Caco-2 (cell line): Measurements from ENCODE around the gene PALLD. TPM values are rescaled to one million over a fixed set of nuclear protein-coding genes. Genes with fewer than 3 reads are reported as not detected.

Experiments
- BruUV-seq: library from RNA; stranded (reverse); fragments of 400-500 nt; replicated peaks from 2 replicates; lab custom pipeline; 2021; lab: Mats Ljungman, UMichigan
- CTCF ChIA-PET: fragments of 300-600 bp; sonication (Branson Sonifier 250); formaldehyde crosslinking; loops from one replicate; lab custom pipeline; 2022; ENCODE audit warnings: antibody characterized with exemption; lab: Charles Lee
- POLR2A ChIA-PET: fragments of 300-600 bp; sonication (Branson Sonifier 250); formaldehyde crosslinking; loops from one replicate; lab custom pipeline; 2022; ENCODE audit warnings: antibody characterized with exemption; lab: Charles Lee
- DNase-seq, 2 experiments: peaks; one replicate each; pipeline versions ENCODE4 v3.0.0 to v3.0.0-alpha.2; 2020 to 2022
- H3K27me3 ChIP-seq: replicated peaks from 2 replicates; pipeline ENCODE4 v1.6.0; 2011; ENCODE audit warnings: low read length; ENCODE audit not compliant: control insufficient read depth, insufficient read depth
- H3K36me3 ChIP-seq: 2 replicates; pipeline ENCODE4 v1.5.1; 2011; ENCODE audit warnings: low read length; ENCODE audit not compliant: control insufficient read depth, insufficient read depth
- H3K4me1 ChIP-seq: fragments of 250-450 bp; sonication (Bioruptor Pico); 2 replicates; pipeline ENCODE4 v1.5.1; 2020; ENCODE audit warnings: mild to moderate bottlenecking
- H3K4me3 ChIP-seq: 2 replicates; pipeline ENCODE4 v1.5.1; 2011; ENCODE audit warnings: low read depth, mild to moderate bottlenecking, control low read depth, low read length
- H3K9me3 ChIP-seq: fragments of 250-450 bp; sonication (Bioruptor Pico); 2 replicates; pipeline ENCODE4 v1.5.1; 2020; ENCODE audit warnings: mild to moderate bottlenecking, moderate library complexity
- H3K27ac Mint-ChIP-seq: one replicate; pipeline ENCODE4 v1.8.0; 2022; ENCODE audit warnings: mixed read lengths; ENCODE audit not compliant: unreplicated experiment
- H3K27me3 Mint-ChIP-seq: one replicate; pipeline ENCODE4 v1.8.0; 2022; ENCODE audit warnings: mixed read lengths; ENCODE audit not compliant: insufficient read depth, unreplicated experiment
- H3K36me3 Mint-ChIP-seq: one replicate; pipeline ENCODE4 v1.8.0; 2022; ENCODE audit warnings: mild to moderate bottlenecking, mixed read lengths; ENCODE audit not compliant: insufficient read depth, unreplicated experiment
- H3K4me1 Mint-ChIP-seq: one replicate; pipeline ENCODE4 v1.8.0; 2022; ENCODE audit warnings: low read depth, mixed read lengths; ENCODE audit not compliant: unreplicated experiment
- H3K4me3 Mint-ChIP-seq: one replicate; pipeline ENCODE4 v1.8.0; 2022; ENCODE audit warnings: mild to moderate bottlenecking, moderate library complexity, mixed read lengths; ENCODE audit not compliant: unreplicated experiment
- H3K9me3 Mint-ChIP-seq: one replicate; pipeline ENCODE4 v1.8.0; 2022; ENCODE audit warnings: mixed read lengths; ENCODE audit not compliant: unreplicated experiment
- intact Hi-C: fragments of 100-400 bp; cut with micrococcal nuclease; formaldehyde crosslinking; loops from one replicate; pipeline ENCODE4 v1.10.0; 2022; ENCODE audit not compliant: unreplicated experiment
- total RNA-seq: library from RNA; stranded (reverse); gene quantifications from 2 replicates; pipeline ENCODE4 v1.2.3, GENCODE V29; 2022
- TF ChIP-seq, protein P1 (sequence below), 2 experiments: fragments of 200-600 bp in 1 of 2; IDR thresholded peaks; 1 replicate in 1 of 2; 2 replicates in 1 of 2; pipeline versions ENCODE4 v1.5.1 to v1.8.0; 2011 to 2022; ENCODE audit warnings: antibody characterized with exemption in 1 of 2, control low read depth in 1 of 2, inconsistent platforms in 1 of 2, low read depth in 1 of 2, low read length in 1 of 2, mild to moderate bottlenecking in 1 of 2, moderate library complexity in 1 of 2; ENCODE audit not compliant: insufficient read depth in 1 of 2, severe bottlenecking in 1 of 2, unreplicated experiment in 1 of 2

PALLD gene
- total RNA-seq, 1 experiment from 2014 or later: 12.3 TPM

DNA sequence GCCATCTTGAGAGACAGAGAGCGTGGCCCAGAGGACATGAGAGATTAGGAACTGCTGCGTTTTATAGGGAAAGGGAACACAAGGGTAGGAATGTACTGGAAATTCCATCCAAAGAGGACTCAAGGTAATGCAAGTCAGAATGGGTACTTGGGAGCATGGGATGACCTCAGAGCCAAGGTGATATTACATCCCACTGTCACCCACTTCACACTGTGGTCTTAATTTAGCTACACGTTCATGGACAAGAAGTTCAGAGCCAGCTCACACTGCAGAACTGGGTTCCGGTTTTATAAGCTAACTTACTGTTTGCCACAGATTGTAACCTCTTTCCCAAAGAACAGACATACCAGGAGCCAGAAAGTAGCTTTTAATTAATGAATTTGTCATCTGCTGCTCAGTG lies 268.5 kb downstream of the PALLD start:
- Mint-ChIP-seq H3K27me3 (peaks cover 9% of the 10 kb centered on the region), H3K4me3 (no peak overlapping the region), H3K36me3 (no peaks in the 10 kb centered on the region), H3K27ac (no peak overlapping the region), H3K4me1 (no peaks in the 10 kb centered on the region), H3K9me3 (no peaks in the 10 kb centered on the region)
- Histone ChIP-seq H3K4me1 (no peaks in the 10 kb centered on the region), H3K4me3 (no peak overlapping the region), H3K9me3 (no peaks in the 10 kb centered on the region), H3K36me3 (no peaks in the 10 kb centered on the region), H3K27me3 (no peaks in the 10 kb centered on the region)
- ChIA-PET CTCF (no interaction called here), POLR2A (no interaction called here)
- no peak for DNase-seq
- TF ChIP-seq, protein P1, sequence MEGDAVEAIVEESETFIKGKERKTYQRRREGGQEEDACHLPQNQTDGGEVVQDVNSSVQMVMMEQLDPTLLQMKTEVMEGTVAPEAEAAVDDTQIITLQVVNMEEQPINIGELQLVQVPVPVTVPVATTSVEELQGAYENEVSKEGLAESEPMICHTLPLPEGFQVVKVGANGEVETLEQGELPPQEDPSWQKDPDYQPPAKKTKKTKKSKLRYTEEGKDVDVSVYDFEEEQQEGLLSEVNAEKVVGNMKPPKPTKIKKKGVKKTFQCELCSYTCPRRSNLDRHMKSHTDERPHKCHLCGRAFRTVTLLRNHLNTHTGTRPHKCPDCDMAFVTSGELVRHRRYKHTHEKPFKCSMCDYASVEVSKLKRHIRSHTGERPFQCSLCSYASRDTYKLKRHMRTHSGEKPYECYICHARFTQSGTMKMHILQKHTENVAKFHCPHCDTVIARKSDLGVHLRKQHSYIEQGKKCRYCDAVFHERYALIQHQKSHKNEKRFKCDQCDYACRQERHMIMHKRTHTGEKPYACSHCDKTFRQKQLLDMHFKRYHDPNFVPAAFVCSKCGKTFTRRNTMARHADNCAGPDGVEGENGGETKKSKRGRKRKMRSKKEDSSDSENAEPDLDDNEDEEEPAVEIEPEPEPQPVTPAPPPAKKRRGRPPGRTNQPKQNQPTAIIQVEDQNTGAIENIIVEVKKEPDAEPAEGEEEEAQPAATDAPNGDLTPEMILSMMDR (IDR thresholded peaks at IDR 0.05; ENCODE audit: insufficient read depth in 1 of 2, low read depth in 1 of 2, low read length in 1 of 2, severe bottlenecking in 1 of 2, unreplicated experiment in 1 of 2): no peak
- BruUV-seq: no TSS peak
- intact Hi-C loops: no loop called here

DNA sequence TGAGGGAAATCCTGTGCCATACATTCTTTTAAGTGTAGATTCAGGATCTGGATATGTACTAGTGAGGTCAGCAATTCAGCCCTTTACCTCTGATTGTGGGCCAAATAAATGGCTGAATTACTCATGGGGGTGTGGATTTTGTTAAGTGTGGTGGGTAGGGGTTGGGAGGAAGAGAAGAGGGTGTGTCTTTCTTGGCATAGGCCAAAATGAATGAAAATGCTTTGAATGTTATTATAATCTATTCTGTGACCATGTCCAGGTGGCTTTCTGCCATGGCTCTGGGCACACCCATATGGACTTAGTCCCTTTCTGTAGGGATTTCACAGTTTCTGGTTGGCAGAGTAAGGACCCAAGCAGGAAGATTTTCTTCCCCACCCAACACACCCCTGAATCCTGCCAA lies 268.9 kb downstream of the PALLD start:
- Mint-ChIP-seq H3K27ac (no peak overlapping the region), H3K9me3 (no peaks in the 10 kb centered on the region), H3K4me1 (no peaks in the 10 kb centered on the region), H3K27me3 (peaks cover 9% of the 10 kb centered on the region), H3K36me3 (no peaks in the 10 kb centered on the region), H3K4me3 (no peak overlapping the region)
- BruUV-seq: no TSS peak
- H3K9me3 ChIP-seq: no peaks in the 10 kb centered on the region
- CTCF ChIA-PET: no interaction called here
- intact Hi-C loops: no loop called here
- H3K27me3 ChIP-seq: no peaks in the 10 kb centered on the region
- H3K36me3 ChIP-seq: no peaks in the 10 kb centered on the region
- H3K4me1 ChIP-seq: no peaks in the 10 kb centered on the region
- POLR2A ChIA-PET: no interaction called here
- H3K4me3 ChIP-seq: no peak overlapping the region
- DNase-seq: no peak
- TF ChIP-seq, protein P1 (IDR thresholded peaks at IDR 0.05; ENCODE audit: insufficient read depth in 1 of 2, low read depth in 1 of 2, low read length in 1 of 2, severe bottlenecking in 1 of 2, unreplicated experiment in 1 of 2): no peak

DNA sequence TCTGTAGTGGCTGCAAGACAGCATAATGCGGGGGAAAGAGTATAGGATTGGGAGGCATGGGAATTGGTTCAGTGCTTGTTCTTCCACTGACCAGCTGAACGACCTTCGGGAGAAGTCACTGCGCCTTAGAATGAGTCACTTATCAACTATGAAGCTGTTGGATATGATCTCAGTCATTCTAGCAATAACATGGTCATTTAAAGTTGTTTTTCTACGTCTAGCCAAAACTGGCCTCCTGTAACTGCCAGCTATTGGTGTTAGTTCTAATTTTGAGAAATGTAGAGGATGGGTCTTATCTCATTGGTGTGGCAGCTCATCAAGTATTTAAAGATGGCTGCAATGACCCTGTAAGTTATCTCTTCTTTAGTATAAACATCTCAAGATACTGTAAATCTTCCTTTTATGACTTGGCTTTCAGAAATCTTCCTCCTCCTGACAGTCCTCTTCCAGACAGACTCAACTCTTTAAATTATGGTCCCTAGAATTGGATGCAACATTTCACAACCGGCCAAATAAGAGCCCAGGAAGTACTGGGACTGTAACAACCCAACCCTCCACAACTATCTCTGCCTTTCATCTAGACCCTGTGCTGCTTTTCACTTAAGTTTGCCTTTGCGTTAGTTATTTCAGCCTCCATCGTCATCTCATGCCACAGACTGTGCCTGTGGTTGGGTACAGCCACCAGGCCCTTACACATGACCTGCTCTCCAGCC lies 269.9 kb downstream of the PALLD start:
- CTCF ChIA-PET: no interaction called here
- intact Hi-C loops: no loop called here
- Mint-ChIP-seq H3K36me3 (no peaks in the 10 kb centered on the region), H3K27me3 (peaks cover 9% of the 10 kb centered on the region), H3K27ac (no peak overlapping the region), H3K9me3 (no peaks in the 10 kb centered on the region), H3K4me3 (no peak overlapping the region), H3K4me1 (no peaks in the 10 kb centered on the region)
- POLR2A ChIA-PET: no interaction called here
- DNase-seq: no peak
- no TSS peak for BruUV-seq
- no peaks in the 10 kb centered on the region for H3K27me3 ChIP-seq
- H3K36me3 ChIP-seq: no peaks in the 10 kb centered on the region
- H3K4me1 ChIP-seq: no peaks in the 10 kb centered on the region; the same call in 1 of the 2 replicates
- TF ChIP-seq, protein P1 (IDR thresholded peaks at IDR 0.05; ENCODE audit: insufficient read depth in 1 of 2, low read depth in 1 of 2, low read length in 1 of 2, severe bottlenecking in 1 of 2, unreplicated experiment in 1 of 2): no peak
- H3K9me3 ChIP-seq: no peaks in the 10 kb centered on the region
- H3K4me3 ChIP-seq: no peak overlapping the region
